HepG2 (cell line): ENCODE data around the gene TMEM39A. TPM values are rescaled to one million over a fixed set of nuclear protein-coding genes. Genes with fewer than 3 reads are reported as not detected.

Experiments
- ATAC-seq: fragments of 200-7000 bp; cut with Tn5 transposase; 3 replicates; pipeline ENCODE4 v1.9.1; 2020; ENCODE audit warnings: mild to moderate bottlenecking, moderate library complexity
- BruUV-seq: library from RNA; stranded (reverse); fragments of 400-500 nt; replicated peaks from 2 replicates; lab custom pipeline; 2021; lab: Mats Ljungman, UMichigan
- CTCF ChIA-PET: fragments of 300-600 bp; formaldehyde crosslinking; extraction: SDS; loops from one replicate; lab custom pipeline; 2021; ENCODE audit warnings: low total read pairs, inconsistent platforms, low intra/inter-chr PET ratio; lab: Yijun Ruan, JAX
- POLR2A ChIA-PET: fragments of 350-600 bp; sonication (Branson Sonifier 250); formaldehyde crosslinking; loops from one replicate; lab custom pipeline; 2020; ENCODE audit warnings: antibody characterized with exemption, inconsistent platforms; lab: Yijun Ruan, JAX
- DNase-seq: peaks from one replicate; pipeline ENCODE4 v3.0.0-alpha.2; 2015; ENCODE audit warnings: low spot score
- FAIRE-seq: peaks from 3 replicates; lab custom pipeline; 2011; peaks lifted over from hg19 to GRCh38; lab: Jason Lieb, UNC
- H2AFZ ChIP-seq: one replicate; pipeline ENCODE4 v1.6.1; 2011; ENCODE audit warnings: low read length, inconsistent platforms
- H3K27ac ChIP-seq: fragments of 300-600 bp; 3 replicates; pipeline ENCODE4 v1.8.0; 2011; ENCODE audit warnings: mixed run types, mild to moderate bottlenecking, mixed read lengths, low read length, inconsistent platforms; ENCODE audit not compliant: insufficient read depth; ENCODE audit errors: extremely low read length
- H3K27me3 ChIP-seq, 2 experiments: fragments of 200-600 bp in 1 of 2; 2 replicates in 1 of 2; 3 replicates in 1 of 2; pipeline versions ENCODE4 v1.6.0 to v1.8.0; 2011; ENCODE audit warnings: low read length in 2 of 2, mild to moderate bottlenecking in 2 of 2, moderate library complexity in 2 of 2, inconsistent platforms in 1 of 2; ENCODE audit not compliant: insufficient read depth in 2 of 2, control insufficient read depth in 1 of 2
- H3K36me3 ChIP-seq, 2 experiments: fragments of 200-600 bp in 1 of 2; replicated peaks in 1 of 2; 2 replicates in 1 of 2; 3 replicates in 1 of 2; pipeline versions ENCODE4 v1.5.1 to v1.8.0; 2011; ENCODE audit warnings: low read length in 2 of 2, inconsistent platforms in 1 of 2; ENCODE audit not compliant: insufficient read depth in 2 of 2, control insufficient read depth in 1 of 2
- H3K4me1 ChIP-seq: 2 replicates; pipeline ENCODE4 v1.5.1; 2012; ENCODE audit warnings: low read length, inconsistent platforms; ENCODE audit not compliant: insufficient read depth
- H3K4me2 ChIP-seq: 2 replicates; pipeline ENCODE4 v1.6.0; 2011; ENCODE audit warnings: low read depth, low read length, inconsistent platforms
- H3K4me3 ChIP-seq, 3 experiments: fragments of 200-600 bp in 1 of 3; sonication (generic), shearing (Covaris generic) in 1 of 3; replicated peaks in 1 of 3; 2 replicates each; pipeline ENCODE4 v1.5.1; 2011 to 2016; ENCODE audit warnings: low read length in 3 of 3, inconsistent platforms in 2 of 3, low read depth in 2 of 3, mild to moderate bottlenecking in 2 of 3, control low read depth in 1 of 3, mixed read lengths in 1 of 3; ENCODE audit not compliant: insufficient read depth in 1 of 3
- H3K79me2 ChIP-seq: one replicate; pipeline ENCODE4 v1.6.1; 2011; ENCODE audit warnings: low read length, inconsistent platforms; ENCODE audit not compliant: insufficient read depth
- H3K9ac ChIP-seq: 2 replicates; pipeline ENCODE4 v1.6.0; 2011; ENCODE audit warnings: mild to moderate bottlenecking, low read depth, low read length, inconsistent platforms; ENCODE audit not compliant: insufficient read depth
- H3K9me3 ChIP-seq: 2 replicates; pipeline ENCODE4 v1.5.1; 2012; ENCODE audit warnings: mild to moderate bottlenecking, low read length
- H4K20me1 ChIP-seq: 2 replicates; pipeline ENCODE4 v1.6.0; 2011; ENCODE audit warnings: inconsistent platforms, mild to moderate bottlenecking, low read length, moderate library complexity; ENCODE audit not compliant: insufficient read depth
- CEBPZ ChIP-seq: IDR thresholded peaks from 2 replicates; pipeline ENCODE4 v1.6.1; 2012; ENCODE audit warnings: low read length, improper control_type of control experiment
- CERS6 ChIP-seq: sonication (generic); formaldehyde crosslinking; IDR thresholded peaks from 2 replicates; pipeline ENCODE4 v1.5.0; 2020; ENCODE audit warnings: missing genetic modification reagents
- HNRNPH1 ChIP-seq: fragments of 200-400 bp; formaldehyde crosslinking; optimal IDR thresholded peaks from 2 replicates; pipeline ENCODE3; 2017; ENCODE audit warnings: mild to moderate bottlenecking, low read depth, low read length
- KDM4B ChIP-seq: sonication (generic); formaldehyde crosslinking; IDR thresholded peaks from 2 replicates; pipeline ENCODE4 v1.4.0; 2020; ENCODE audit warnings: missing genetic modification reagents
- MBD4 ChIP-seq: IDR thresholded peaks from 2 replicates; pipeline ENCODE4 v1.6.1; 2012; ENCODE audit warnings: low read length, inconsistent platforms, borderline replicate concordance
- NONO ChIP-seq, 2 experiments: fragments of 450-650 bp in 1 of 2; sonication (generic) in 1 of 2; formaldehyde crosslinking in 1 of 2; IDR thresholded peaks in 1 of 2; conservative IDR thresholded peaks in 1 of 2; 2 replicates each; pipeline versions ENCODE4 v1.6.1 to v1.8.0; 2017 to 2022; ENCODE audit warnings: mild to moderate bottlenecking in 1 of 2, missing genetic modification reagents in 1 of 2, moderate library complexity in 1 of 2
- PHF20 ChIP-seq: sonication (generic); formaldehyde crosslinking; IDR thresholded peaks from 2 replicates; pipeline ENCODE4 v1.5.0; 2020; ENCODE audit warnings: mild to moderate bottlenecking, missing genetic modification reagents
- SP2 ChIP-seq: sonication (generic); formaldehyde crosslinking; IDR thresholded peaks from 2 replicates; pipeline ENCODE4 v1.5.1; 2020; ENCODE audit warnings: mild to moderate bottlenecking, missing genetic modification reagents
- ZNF101 ChIP-seq: sonication (generic); formaldehyde crosslinking; IDR thresholded peaks from 2 replicates; pipeline ENCODE4 v1.4.0; 2020; ENCODE audit warnings: mild to moderate bottlenecking, low read depth, missing genetic modification reagents, borderline replicate concordance
- ZNF292 ChIP-seq: sonication (generic); formaldehyde crosslinking; IDR thresholded peaks from 2 replicates; pipeline ENCODE4 v1.8.1; 2022; ENCODE audit warnings: mild to moderate bottlenecking, low read depth, missing genetic modification reagents, borderline replicate concordance
- ZNF414 ChIP-seq: sonication (generic); formaldehyde crosslinking; IDR thresholded peaks from 2 replicates; pipeline ENCODE4 v1.5.0; 2020; ENCODE audit warnings: missing genetic modification reagents
- WGBS: methylation state at CpG from one replicate; pipeline ENCODE4 v1.1.6; 2017; ENCODE audit warnings: low lambda C conversion rate; 5-methylcytosine and 5-hydroxymethylcytosine counted together
- in situ Hi-C: cut with HindIII; loops from 2 replicates; pipeline ENCODE4 v1.10.0; 2017; ENCODE audit warnings: low pct_unique_long_range_greater_than_20kb; ENCODE audit not compliant: extremely low pct_ligation_motif_present
- intact Hi-C: fragments of 100-400 bp; cut with micrococcal nuclease; formaldehyde crosslinking; loops from one replicate; pipeline ENCODE4 v1.10.0; 2022; ENCODE audit not compliant: unreplicated experiment
- polyA plus RNA-seq, 8 experiments: library from polyadenylated mRNA; depleted of rRNA in 3 of 8; stranded (reverse) in 7 of 8; unstranded in 1 of 8; fragments of >200 nt; fragmentation: Illumina TruSeq in 4 of 8; extraction: Trizol in 4 of 8; gene quantifications; 2 replicates each; pipeline versions ENCODE4 v1.2.1 to v1.2.3, GENCODE V29; 2011 to 2016; ENCODE audit warnings: low read depth in 4 of 8, missing spikeins in 1 of 8, mixed read lengths in 1 of 8; ENCODE audit not compliant: insufficient read depth in 1 of 8
- total RNA-seq, 5 experiments: library from RNA; depleted of rRNA; stranded (reverse); fragments of >200 nt; fragmentation: Illumina TruSeq; extraction: Trizol; gene quantifications; 2 replicates each; pipeline ENCODE4 v1.2.3, GENCODE V29; 2016; ENCODE audit warnings: low read depth in 1 of 5

The TMEM39A gene
- total and polyA plus RNA-seq, 2 of the 13 experiments (the other 11 are each of a cell fraction or from before 2014, with no cell fraction given) = 55.8 to 64.9 TPM

GRCh38 chr3:119403201-119403600, 60.2 kb downstream of the TMEM39A start:
- BruUV-seq = no TSS peak
- intact Hi-C loops = no loop called here

More at GRCh38 chr3:119403201-119403600, 60.2 kb downstream of the TMEM39A start:
- no peak overlapping the region for H3K4me3 ChIP-seq
- no peaks in the 10 kb centered on the region for H3K4me1 ChIP-seq
- no peaks in the 10 kb centered on the region for H3K79me2 ChIP-seq
- in situ Hi-C loops = loop anchor here (25.0 kb wide), 1 partner anchor 284 kb away; the partner anchor contains the start of gene COX17
- CTCF ChIA-PET = no interaction called here
- 42% methylated on average over 1 of the region's 1 CpG for WGBS
- H3K9me3 ChIP-seq = no peaks in the 10 kb centered on the region
- no peak for TF ChIP-seq ZNF101 (CRISPR knock-in tag)
- TF ChIP-seq NONO (IDR thresholded peaks at IDR 0.05) = no peak
- TF ChIP-seq NONO (CRISPR knock-in tag; conservative IDR thresholded peaks at IDR 0.05) = no peak
- no peak for TF ChIP-seq PHF20 (CRISPR knock-in tag)
- no peak for TF ChIP-seq SP2
- no peak for TF ChIP-seq MBD4
- TF ChIP-seq ZNF414 (CRISPR knock-in tag) = no peak
- no peak for TF ChIP-seq CEBPZ
- no peak for TF ChIP-seq ZNF292 (CRISPR knock-in tag)
- TF ChIP-seq CERS6 (CRISPR knock-in tag) = no peak
- no peak for TF ChIP-seq KDM4B
- no peak for TF ChIP-seq HNRNPH1
- H3K27ac ChIP-seq = no peak overlapping the region
- no peak for ATAC-seq
- no peak overlapping the region for H3K4me2 ChIP-seq
- POLR2A ChIA-PET = no interaction called here
- H3K36me3 ChIP-seq = no peaks in the 10 kb centered on the region
- no peak for DNase-seq
- no peak overlapping the region for H3K9ac ChIP-seq
- no peak overlapping the region for H2AFZ ChIP-seq
- H3K27me3 ChIP-seq = no peaks in the 10 kb centered on the region
- no peak for FAIRE-seq
- no peaks in the 10 kb centered on the region for H4K20me1 ChIP-seq
